PC-3 (cell line): ENCODE data around the gene OR10R2. TPM values are rescaled to one million over a fixed set of nuclear protein-coding genes. Genes with fewer than 3 reads are reported as not detected.

Source experiments
- ATAC-seq: fragments of 200-7000 bp; cut with Tn5 transposase; 2 replicates; pipeline ENCODE4 v1.9.1; 2020; ENCODE audit warnings: mild to moderate bottlenecking, moderate library complexity
- BruUV-seq: library from RNA; stranded (reverse); fragments of 400-500 nt; replicated peaks from 2 replicates; lab custom pipeline; 2021; lab: Mats Ljungman, UMichigan
- CTCF ChIA-PET: fragments of 300-600 bp; sonication (Branson Sonifier 250); formaldehyde crosslinking; loops from one replicate; lab custom pipeline; 2022; ENCODE audit warnings: antibody characterized with exemption; lab: Charles Lee
- POLR2A ChIA-PET: fragments of 300-600 bp; sonication (Branson Sonifier 250); formaldehyde crosslinking; loops from one replicate; lab custom pipeline; 2022; ENCODE audit warnings: antibody characterized with exemption; ENCODE audit not compliant: unreplicated experiment; lab: Charles Lee
- DNase-seq: peaks from one replicate; pipeline ENCODE4 v3.0.0-alpha.2; 2015
- H2AFZ ChIP-seq: fragments of 300-600 bp; sonication (generic); 2 replicates; pipeline ENCODE4 v1.6.0; 2016; ENCODE audit warnings: antibody characterized with exemption, low read length
- H3F3A ChIP-seq: fragments of 300-600 bp; sonication (generic); one replicate; pipeline ENCODE4 v1.6.0; 2017; ENCODE audit warnings: antibody characterized with exemption, low read length, control low read depth, mild to moderate bottlenecking; ENCODE audit not compliant: unreplicated experiment
- H3K27ac ChIP-seq: fragments of 300-600 bp; sonication (generic); 2 replicates; pipeline ENCODE4 v1.5.1; 2016; ENCODE audit warnings: mild to moderate bottlenecking, low read length
- H3K27me3 ChIP-seq: fragments of 300-600 bp; sonication (generic); 2 replicates; pipeline ENCODE4 v1.6.1; 2016; ENCODE audit warnings: low read length, mixed read lengths
- H3K36me3 ChIP-seq: fragments of 300-600 bp; sonication (generic); 2 replicates; pipeline ENCODE4 v1.6.1; 2016; ENCODE audit warnings: low read depth, mixed run types, low read length, mixed read lengths
- H3K4me1 ChIP-seq: fragments of 300-600 bp; sonication (generic); 2 replicates; pipeline ENCODE4 v1.5.1; 2016; ENCODE audit warnings: low read length; ENCODE audit not compliant: insufficient read depth
- H3K4me2 ChIP-seq: fragments of 300-600 bp; sonication (generic); 2 replicates; pipeline ENCODE4 v1.6.0; 2016; ENCODE audit warnings: low read length
- H3K4me3 ChIP-seq: fragments of 300-600 bp; sonication (generic); 2 replicates; pipeline ENCODE4 v1.5.1; 2016; ENCODE audit warnings: mild to moderate bottlenecking, low read length, mixed read lengths
- H3K79me2 ChIP-seq: fragments of 300-600 bp; sonication (generic); 2 replicates; pipeline ENCODE4 v1.6.1; 2017; ENCODE audit warnings: low read length, mixed read lengths
- H3K9ac ChIP-seq: fragments of 300-600 bp; sonication (generic); 2 replicates; pipeline ENCODE4 v1.6.0; 2016; ENCODE audit warnings: mild to moderate bottlenecking, low read length
- H3K9me2 ChIP-seq: fragments of 300-600 bp; sonication (generic); replicated peaks from 2 replicates; pipeline ENCODE4 v1.6.1; 2016; ENCODE audit warnings: mixed run types, low read length, mixed read lengths
- H3K9me3 ChIP-seq: fragments of 300-600 bp; sonication (generic); 2 replicates; pipeline ENCODE4 v1.6.1; 2016; ENCODE audit warnings: low read length, mixed read lengths
- H4K20me1 ChIP-seq: fragments of 300-600 bp; sonication (generic); 2 replicates; pipeline ENCODE4 v1.6.1; 2016; ENCODE audit warnings: low read length, mixed read lengths
- CTCF ChIP-seq: fragments of 300-600 bp; sonication (generic); conservative IDR thresholded peaks from 2 replicates; pipeline ENCODE4 v1.5.1; 2017; ENCODE audit warnings: antibody characterized with exemption, low read depth, mild to moderate bottlenecking, low read length
- EZH2phosphoT487 ChIP-seq: fragments of 300-600 bp; sonication (generic); IDR thresholded peaks from 2 replicates; pipeline ENCODE4 v1.6.1; 2018; ENCODE audit warnings: mild to moderate bottlenecking, antibody characterized with exemption, low read length, borderline replicate concordance
- intact Hi-C: fragments of 100-400 bp; cut with micrococcal nuclease; formaldehyde crosslinking; loops from 2 replicates; pipeline ENCODE4 v1.9.0; 2023
- total RNA-seq: library from RNA; depleted of rRNA; stranded (reverse); fragments of >200 nt; gene quantifications from 2 replicates; pipeline ENCODE4 v1.2.3, GENCODE V29; 2014; rRNA removed

OR10R2 gene
- total RNA-seq, 1 experiment from 2014 or later, result not detected

- no peaks in the 10 kb centered on the region for H3F3A ChIP-seq
- no peak overlapping the region for H3K4me2 ChIP-seq
- no peaks in the 10 kb centered on the region for H3K9me3 ChIP-seq
- DNase-seq, result peak; percentile 36
- no peak overlapping the region for H3K9ac ChIP-seq
- CTCF ChIA-PET, result no interaction called here
- no TSS peak for BruUV-seq
- no peaks in the 10 kb centered on the region for H3K4me1 ChIP-seq
- H3K4me3 ChIP-seq, result no peak overlapping the region
- peaks cover 25% of the 10 kb centered on the region for H3K27me3 ChIP-seq
- 0 out of 2 replicates have a peak, but pooled peaks have one; percentile 27 for ATAC-seq
- no peak overlapping the region for H3K27ac ChIP-seq
- POLR2A ChIA-PET, result interaction anchor here (0.7 kb wide), 1 partner anchor 224 kb away, joined by 4 read pairs; no protein-coding TSS in a partner anchor
- H3K36me3 ChIP-seq, result no peaks in the 10 kb centered on the region
- no peaks in the 10 kb centered on the region for H3K79me2 ChIP-seq
- no peak for TF ChIP-seq EZH2phosphoT487
- peak; percentile 58 for TF ChIP-seq CTCF
- H2AFZ ChIP-seq, result no peak overlapping the region
- H3K9me2 ChIP-seq, result no peaks in the 10 kb centered on the region
- H4K20me1 ChIP-seq, result no peaks in the 10 kb centered on the region
- intact Hi-C loops, result loop anchor here (5.0 kb wide), 1 partner anchor 325 kb away; no protein-coding TSS in a partner anchor
Observed at GRCh38 chr1:158527190-158527815, 55.3 kb downstream of the OR10R2 start.

Other genes starting within 250 kb of the OR10R2 start
- gene CD1A, start 217.8 kb upstream of the OR10R2 start, total RNA-seq, result not detected in 2 replicates
- not detected in 2 replicates for gene CD1C, start 182.3 kb upstream of the OR10R2 start, total RNA-seq
- not detected in 2 replicates for gene CD1B, start 140.7 kb upstream of the OR10R2 start, total RNA-seq
- not detected in 2 replicates for gene CD1E, start 118.3 kb upstream of the OR10R2 start, total RNA-seq
- gene OR10T2, start 72.8 kb upstream of the OR10R2 start, total RNA-seq, result not detected in 2 replicates
- not detected in 2 replicates for gene OR10K2, start 46.0 kb upstream of the OR10R2 start, total RNA-seq
- not detected in 2 replicates for gene OR10K1, start 10.4 kb upstream of the OR10R2 start, total RNA-seq
- gene OR6Y1, start 82.2 kb downstream of the OR10R2 start, total RNA-seq, result not detected in 2 replicates
- gene OR6P1, start 98.4 kb downstream of the OR10R2 start, total RNA-seq, result not detected in 2 replicates
- gene OR10X1, start 107.7 kb downstream of the OR10R2 start, total RNA-seq, result not detected in 2 replicates
- gene OR10Z1, start 133.0 kb downstream of the OR10R2 start, total RNA-seq, result not detected in 2 replicates
- not detected in 2 replicates for gene SPTA1, start 214.5 kb downstream of the OR10R2 start, total RNA-seq
- not detected in 2 replicates for gene OR6K2, start 228.4 kb downstream of the OR10R2 start, total RNA-seq
- gene OR6K3, start 248.5 kb downstream of the OR10R2 start, total RNA-seq, result not detected in 2 replicates